NCI-H1105 (cell line): ENCODE results near the gene ZNF280A.
"Not testable (repeated sequence)": the region's sequence is repeated elsewhere in the genome, so short reads cannot be mapped to it uniquely, and the experiment has no call there.

Source experiments
- DNase-seq: peaks from one replicate; lab custom pipeline; 2025; lab: John Stamatoyannopoulos, UW

ZNF280A gene

DNA sequence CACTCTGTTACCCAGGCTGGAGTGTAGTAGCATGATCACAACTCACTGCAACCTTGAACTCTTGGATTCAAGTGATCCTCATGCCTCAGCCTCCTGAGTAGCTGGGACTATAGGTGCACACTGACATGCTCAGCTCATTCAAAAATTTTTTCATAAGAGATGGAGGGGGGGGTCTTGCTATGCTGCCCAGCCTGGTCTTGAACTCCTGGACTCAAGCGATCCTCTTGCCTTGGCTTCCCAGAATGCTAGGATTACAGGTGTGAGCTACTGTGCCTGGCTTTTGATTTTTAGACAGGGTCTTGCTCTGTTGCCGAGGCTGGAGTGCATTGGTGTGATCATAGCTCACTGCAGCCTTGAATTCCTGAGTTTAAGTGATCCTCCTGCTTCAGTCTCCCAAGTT lies 25.0 kb upstream of the ZNF280A start:
- DNase-seq = no peak

DNA sequence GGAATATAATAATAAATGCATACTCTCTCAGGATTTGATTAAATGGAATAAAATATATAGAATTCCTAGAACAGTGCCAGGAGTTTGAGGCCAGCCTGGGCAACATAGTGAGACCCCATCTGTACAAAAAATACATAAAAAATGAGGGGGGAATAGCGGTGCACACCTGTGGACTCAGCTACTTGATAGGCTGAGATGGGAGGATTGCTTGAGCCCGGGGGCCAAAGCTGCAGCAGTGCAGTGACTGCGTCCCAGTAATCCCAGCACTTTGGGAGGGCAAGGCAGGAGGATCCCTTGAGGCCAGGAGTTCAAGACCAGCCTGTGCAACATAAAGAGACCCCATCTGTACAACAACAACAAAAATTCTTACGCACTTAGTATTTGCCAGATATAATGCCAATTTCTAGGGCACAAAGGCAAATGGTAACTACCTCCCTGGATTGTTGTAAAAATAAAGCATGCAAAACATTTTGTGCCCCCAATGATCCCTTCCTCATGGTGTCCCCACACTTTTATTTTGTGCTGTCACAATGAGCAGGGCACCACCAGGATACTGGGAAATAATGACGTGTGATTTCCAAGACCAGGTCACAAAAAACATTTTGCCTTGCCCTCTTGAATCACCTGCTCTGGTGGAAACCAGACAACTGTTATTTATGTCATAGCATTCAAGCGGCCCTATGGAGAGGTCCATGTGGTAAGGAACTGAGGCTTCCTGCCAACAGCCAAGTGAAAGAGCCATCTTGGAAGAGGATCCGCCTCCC lies 18.3 kb upstream of the ZNF280A start:
- no peak for DNase-seq

GRCh38 chr22:22536916-22537315 lies 16.8 kb upstream of the ZNF280A start:
- no peak for DNase-seq

- no peak for DNase-seq
Measured at GRCh38 chr22:22536515-22536914, 16.4 kb upstream of the ZNF280A start.

DNA sequence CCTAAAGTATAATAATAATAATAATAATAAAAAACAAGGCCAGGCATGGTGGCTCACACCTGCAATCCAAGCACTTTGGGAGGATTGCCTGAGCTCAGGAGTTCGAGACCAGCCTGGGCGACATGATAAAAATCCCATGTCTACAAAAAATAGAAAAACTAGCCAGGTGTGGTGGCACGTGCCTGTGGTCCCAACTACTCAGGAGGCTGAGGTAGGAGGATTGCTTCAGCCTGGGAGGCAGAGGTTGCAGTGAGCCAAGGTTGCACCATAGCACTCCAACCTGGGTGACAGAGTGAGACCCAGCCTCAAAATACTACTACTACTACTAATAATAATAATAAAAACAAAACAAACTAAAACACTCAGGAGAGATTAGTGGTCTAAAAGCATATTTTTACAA lies 15.6 kb upstream of the ZNF280A start:
- no peak for DNase-seq

GRCh38 chr22:22534604-22535415 lies 14.7 kb upstream of the ZNF280A start:
- DNase-seq = no peak

DNA sequence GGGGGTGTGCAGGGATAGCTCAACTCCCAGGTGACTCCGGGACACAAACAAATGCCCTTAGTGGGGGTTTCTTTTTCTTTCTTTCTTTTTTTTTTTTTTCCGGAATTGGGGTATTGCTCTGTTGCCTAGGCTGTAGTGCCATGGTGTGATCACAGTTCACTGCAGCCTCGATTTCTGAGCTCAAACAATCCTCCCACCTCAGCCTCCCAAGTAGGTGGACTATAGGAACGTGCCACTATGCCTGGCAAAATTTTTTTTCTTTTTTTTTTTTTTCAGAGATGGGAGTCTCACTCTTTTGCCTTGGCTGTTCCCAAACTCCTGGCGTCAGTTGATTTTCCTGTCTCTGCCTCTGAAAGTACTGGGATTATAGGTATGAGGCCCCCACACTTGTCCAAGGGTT lies 13.8 kb upstream of the ZNF280A start:
- DNase-seq = no peak

- DNase-seq = no peak
Measured at GRCh38 chr22:22533417-22533816, 13.3 kb upstream of the ZNF280A start.

DNA sequence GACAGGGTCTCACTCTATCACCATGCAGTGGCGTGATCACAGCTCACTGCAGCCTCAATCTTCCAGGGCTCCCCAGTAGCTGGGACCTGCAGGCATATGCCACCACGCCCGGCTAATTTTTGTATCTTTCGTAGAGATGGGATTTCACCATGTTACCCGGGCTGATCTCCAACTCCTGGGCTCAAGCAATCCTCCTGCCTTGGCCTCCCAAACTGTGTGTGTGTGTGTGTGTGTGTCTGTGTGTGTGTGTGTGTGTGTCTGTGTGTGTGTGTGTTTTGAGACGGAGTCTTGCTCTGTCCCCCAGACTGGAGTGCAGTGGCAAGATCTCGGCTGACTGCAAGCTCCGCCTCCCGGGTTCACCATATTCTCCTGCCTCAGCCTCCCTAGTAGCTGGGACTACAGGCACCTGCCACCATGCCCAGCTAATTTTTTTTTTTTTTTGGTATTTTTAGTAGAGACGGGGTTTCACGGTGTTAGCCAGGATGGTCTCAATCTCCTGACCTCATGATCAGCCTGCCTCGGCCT lies 12.5 kb upstream of the ZNF280A start:
- not testable (repeated sequence) for DNase-seq

DNA sequence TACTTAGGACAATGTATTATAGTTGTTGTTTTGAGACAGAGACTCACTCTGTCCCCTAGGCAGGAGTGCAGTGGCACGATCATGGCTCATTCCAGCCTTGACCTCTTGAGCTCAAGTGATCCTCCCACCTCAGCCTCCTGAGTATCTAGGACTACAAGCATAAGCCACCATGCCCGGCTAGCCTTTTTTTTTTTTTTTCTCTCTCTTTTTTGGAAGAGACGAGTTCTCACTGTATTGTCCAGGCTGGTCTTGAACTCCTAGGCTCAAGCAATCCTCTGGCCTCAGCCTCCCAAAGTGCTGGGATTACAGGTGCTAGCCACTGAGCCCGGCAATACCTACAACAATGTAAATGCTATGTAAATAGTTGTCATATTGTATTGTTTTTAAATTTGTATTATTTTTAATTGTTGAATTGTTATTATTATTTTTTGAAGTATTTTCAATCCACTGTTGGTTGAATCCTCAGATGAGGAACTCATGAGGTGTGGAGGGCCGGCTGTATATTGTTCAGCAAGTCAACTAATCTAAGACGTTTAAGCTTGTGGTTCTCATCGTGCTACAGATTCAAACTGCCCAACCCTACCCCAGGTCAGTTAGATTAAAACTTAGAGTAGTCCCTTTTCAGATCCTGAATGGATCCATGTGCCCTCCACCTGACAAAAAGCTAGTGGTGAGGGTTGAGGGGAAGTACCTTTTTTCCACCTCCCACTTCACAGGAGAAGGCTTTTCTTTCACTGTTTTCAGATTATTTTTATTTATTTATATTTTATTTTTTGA lies 11.9 kb upstream of the ZNF280A start:
- DNase-seq = no peak

DNA sequence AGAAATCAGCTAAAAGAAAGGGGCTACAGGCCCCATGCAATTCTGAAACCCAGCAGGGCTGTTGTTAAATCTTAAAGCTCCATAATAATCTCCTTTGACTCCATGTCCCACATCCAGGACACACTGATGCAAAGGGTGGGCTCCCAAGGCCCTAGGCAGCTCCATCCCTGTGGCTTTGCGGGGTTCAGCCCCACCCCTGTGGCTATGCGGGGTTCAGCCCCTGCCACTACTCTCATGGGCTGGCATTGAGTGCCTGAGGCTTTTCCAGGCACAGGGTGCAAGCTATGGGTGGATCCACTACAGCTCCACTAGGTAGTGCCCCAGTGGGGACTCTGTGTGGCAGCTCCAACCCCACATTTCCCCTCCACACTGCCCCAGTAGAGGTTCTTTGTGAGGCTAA lies 8.7 kb upstream of the ZNF280A start:
- no peak for DNase-seq

DNA sequence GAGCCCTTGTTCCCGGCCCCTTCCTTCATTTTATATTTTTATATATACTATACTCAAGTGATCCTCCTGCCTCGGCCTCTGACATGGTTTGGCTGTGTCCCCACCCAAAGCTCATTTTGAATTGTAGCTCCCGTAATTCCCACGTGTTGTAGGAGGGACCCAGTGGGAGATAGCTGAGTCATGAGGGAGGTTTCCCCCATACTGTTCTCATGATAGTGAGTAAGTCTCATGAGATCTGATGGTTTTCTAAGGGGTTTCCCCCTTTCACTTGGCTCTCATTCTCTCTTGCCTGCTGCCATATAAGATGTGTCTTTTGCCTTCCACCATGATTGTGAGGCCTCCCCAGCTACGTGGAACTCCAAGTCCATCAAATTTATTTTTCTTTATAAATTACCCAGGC lies 7.2 kb upstream of the ZNF280A start:
- no peak for DNase-seq

- no peak for DNase-seq
Measured at GRCh38 chr22:22526125-22526912, 6.2 kb upstream of the ZNF280A start.

- no peak for DNase-seq
Measured at GRCh38 chr22:22523494-22523893, 3.4 kb upstream of the ZNF280A start.

DNA sequence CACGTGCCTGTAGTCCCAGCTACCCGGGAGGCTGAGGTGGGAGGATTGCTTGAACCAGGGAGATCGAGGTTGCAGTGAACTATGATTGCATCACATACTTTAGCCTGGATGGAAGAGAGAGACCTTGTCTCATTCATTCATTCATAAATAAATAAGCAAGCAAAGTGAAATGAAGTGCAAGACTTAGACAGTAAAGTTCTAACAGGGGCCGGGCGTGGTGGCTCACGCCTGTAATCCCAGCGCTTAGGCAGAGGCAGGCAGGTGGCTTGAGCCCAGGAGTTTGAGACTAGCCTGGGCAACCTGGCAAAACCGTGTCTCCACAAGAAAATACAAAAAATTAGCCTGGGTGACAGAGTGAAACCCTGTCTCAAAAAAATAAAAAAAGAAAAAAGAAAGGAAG lies 1.6 kb upstream of the ZNF280A start:
- no peak for DNase-seq

- DNase-seq = no peak
Measured at GRCh38 chr22:22520667-22521602, 865 bp upstream of the ZNF280A start.

DNA sequence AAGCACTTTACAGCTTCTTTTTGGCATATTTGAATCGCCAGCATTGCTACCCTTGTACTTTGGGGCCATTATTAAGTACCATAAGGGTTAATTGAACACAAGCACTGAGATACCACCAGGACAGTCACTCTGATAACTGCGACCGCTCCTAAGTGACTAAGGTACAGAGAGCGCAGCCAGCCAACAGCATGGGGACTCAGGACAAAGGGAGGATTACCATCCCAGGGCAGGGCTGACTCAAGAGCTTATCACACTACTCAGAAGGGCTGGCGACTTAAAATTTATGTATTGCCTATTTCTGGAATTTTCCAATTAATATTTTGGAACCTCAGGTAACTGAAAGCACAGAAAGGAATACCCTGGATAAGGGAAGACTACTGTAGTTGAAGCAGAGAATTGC lies 479 bp downstream of the ZNF280A start:
- no peak for DNase-seq

DNA sequence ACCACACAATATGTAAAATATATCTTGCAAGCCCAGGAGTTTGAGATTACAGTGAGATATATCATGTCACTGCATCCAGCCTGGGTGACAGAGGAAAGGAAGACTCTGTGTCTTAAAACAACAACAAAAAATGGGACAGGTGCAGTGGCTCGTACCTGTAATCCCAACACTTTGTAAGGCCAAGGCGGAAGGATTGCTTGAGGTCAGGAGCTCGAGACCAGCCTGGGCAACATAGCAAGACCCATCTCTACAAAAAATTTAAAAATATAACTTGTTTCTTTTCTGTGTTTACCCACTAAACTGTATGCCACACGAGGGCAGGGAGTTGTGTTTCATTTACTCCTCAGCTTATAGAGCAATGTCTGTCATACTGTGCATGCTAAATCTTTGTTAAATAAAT lies 3.1 kb downstream of the ZNF280A start:
- DNase-seq = no peak

GRCh38 chr22:22515890-22516289 lies 4.2 kb downstream of the ZNF280A start:
- no peak for DNase-seq

- not testable (repeated sequence) for DNase-seq
Measured at GRCh38 chr22:22514431-22514830, 5.6 kb downstream of the ZNF280A start.

DNA sequence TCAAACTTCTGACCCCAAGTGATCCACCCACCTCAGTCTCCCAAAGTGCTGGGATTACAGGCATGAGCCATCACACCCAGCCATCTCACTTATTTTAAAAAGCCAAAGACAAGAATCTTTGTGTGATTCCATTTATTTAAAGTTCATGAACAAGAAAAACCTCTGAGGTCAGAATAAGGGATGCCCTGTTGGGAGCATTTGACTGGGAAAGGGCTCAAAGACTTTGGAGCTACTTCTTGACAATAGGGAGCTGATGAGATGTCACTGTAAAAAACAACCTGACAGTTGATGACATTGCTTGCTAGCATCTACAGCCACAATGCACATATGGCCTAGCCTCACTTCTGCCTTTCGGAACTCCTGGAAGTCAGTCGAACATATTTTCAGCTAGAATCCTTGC lies 6.5 kb downstream of the ZNF280A start:
- no peak for DNase-seq
